Stimulated activated naive CD8-positive, alpha-beta T cell treated with anti-CD3 and anti-CD28 coated beads, Interleukin-15, amount 100 ng/mL, for 72 hours (primary cell): Measurements from ENCODE around the gene SLC1A4.
"Not testable (repeated sequence)": the region's sequence is repeated elsewhere in the genome, so short reads cannot be mapped to it uniquely, and the experiment has no call there.

Source experiments
- ATAC-seq: fragments of 150-1000 bp; cut with Tn5 transposase; 2 replicates; pipeline ENCODE4 v1.10.0; 2021; ENCODE audit warnings: mild to moderate bottlenecking, moderate library complexity
- DNase-seq, 2 donors: peaks; one replicate each; pipeline ENCODE4 v3.0.0; 2021 to 2022
- H3K27ac Mint-ChIP-seq, 2 donors: one replicate each; pipeline ENCODE4 v1.8.0; 2022; ENCODE audit warnings: mild to moderate bottlenecking in 2 of 2, mixed read lengths in 2 of 2, moderate library complexity in 2 of 2
- H3K27me3 Mint-ChIP-seq: one replicate; pipeline ENCODE4 v1.8.0; 2022; ENCODE audit warnings: mixed read lengths
- H3K4me1 Mint-ChIP-seq: one replicate; pipeline ENCODE4 v1.8.0; 2022; ENCODE audit warnings: mild to moderate bottlenecking, mixed read lengths
- H3K4me3 Mint-ChIP-seq, 2 donors: one replicate each; pipeline ENCODE4 v1.8.0; 2022; ENCODE audit warnings: mild to moderate bottlenecking in 2 of 2, mixed read lengths in 2 of 2, moderate library complexity in 1 of 2
- H3K9me3 Mint-ChIP-seq, 2 donors: one replicate each; pipeline ENCODE4 v1.8.0; 2022; ENCODE audit warnings: mixed read lengths in 2 of 2

SLC1A4 gene

DNA sequence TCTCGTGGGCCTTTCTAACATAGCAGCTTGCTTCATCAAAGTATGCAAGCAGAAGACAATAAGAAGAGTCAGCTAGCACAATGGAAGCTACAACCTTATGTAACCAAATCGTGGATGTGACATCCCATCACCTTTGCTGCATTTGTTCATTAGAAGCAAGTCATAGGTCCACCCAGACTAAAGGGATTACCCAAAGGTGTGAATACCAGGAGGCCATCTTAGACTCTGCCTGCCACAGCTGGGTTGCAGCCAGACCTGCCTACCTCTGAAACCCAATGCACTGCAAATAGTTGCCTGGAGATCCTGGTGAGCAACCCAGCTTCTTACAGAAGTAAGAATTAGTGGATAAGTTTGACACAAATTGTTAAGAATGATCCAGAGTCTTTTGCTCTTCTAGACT lies 10.6 kb downstream of the SLC1A4 start:
- no peaks in the 10 kb centered on the region for H3K27me3 Mint-ChIP-seq
- H3K9me3 Mint-ChIP-seq = no peaks in the 10 kb centered on the region
- DNase-seq = no peak
- no peak for ATAC-seq
- H3K4me3 Mint-ChIP-seq = no peak overlapping the region
- no peak overlapping the region for H3K27ac Mint-ChIP-seq
- H3K4me1 Mint-ChIP-seq = peaks cover 7% of the 10 kb centered on the region

DNA sequence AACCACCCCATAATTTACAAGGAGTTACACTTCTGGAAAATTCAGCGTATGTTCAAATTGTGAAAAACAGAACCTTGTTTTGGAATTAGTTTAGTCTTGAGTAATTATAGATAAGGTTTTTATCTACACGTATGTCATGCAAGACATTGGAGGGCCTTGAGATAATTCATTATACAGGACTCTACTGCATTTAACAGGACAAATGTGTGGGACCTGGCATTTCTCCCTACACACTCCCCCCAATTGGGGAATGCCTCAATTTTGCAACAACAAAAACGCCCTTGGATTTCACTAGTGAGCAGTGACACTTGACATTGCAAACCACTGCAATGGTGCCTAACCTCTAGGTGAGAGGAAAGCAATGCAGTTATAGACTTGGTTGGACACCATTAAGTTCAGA lies 11.4 kb downstream of the SLC1A4 start:
- ATAC-seq (no peak), DNase-seq (no peak)
- H3K27ac Mint-ChIP-seq = no peak overlapping the region
- no peaks in the 10 kb centered on the region for H3K27me3 Mint-ChIP-seq
- no peaks in the 10 kb centered on the region for H3K9me3 Mint-ChIP-seq
- H3K4me1 Mint-ChIP-seq = peaks cover 7% of the 10 kb centered on the region
- H3K4me3 Mint-ChIP-seq = no peak overlapping the region

DNA sequence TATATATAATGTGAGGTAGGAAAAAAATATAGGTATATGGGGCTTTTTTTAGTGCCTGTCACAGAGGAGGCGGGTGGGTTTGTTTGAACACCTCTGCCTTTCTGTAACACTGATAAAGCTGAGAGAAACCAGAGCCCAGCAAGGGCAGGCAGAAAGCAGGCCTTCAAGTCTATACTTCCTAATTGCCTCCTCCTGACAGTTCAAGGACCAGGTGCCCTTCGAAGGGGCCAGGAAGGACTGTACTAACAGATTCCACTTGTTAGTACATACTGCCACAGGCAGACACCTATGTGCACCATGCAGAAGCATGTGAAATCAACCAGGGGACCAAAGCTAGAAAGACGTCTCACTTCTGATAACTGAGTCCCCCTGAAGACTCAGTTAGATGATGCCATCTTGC lies 13.8 kb downstream of the SLC1A4 start:
- H3K4me3 Mint-ChIP-seq = no peak overlapping the region
- no peaks in the 10 kb centered on the region for H3K27me3 Mint-ChIP-seq
- no peaks in the 10 kb centered on the region for H3K9me3 Mint-ChIP-seq
- no peak overlapping the region for H3K27ac Mint-ChIP-seq
- DNase-seq (no peak), ATAC-seq (no peak)
- peaks cover 7% of the 10 kb centered on the region for H3K4me1 Mint-ChIP-seq

DNA sequence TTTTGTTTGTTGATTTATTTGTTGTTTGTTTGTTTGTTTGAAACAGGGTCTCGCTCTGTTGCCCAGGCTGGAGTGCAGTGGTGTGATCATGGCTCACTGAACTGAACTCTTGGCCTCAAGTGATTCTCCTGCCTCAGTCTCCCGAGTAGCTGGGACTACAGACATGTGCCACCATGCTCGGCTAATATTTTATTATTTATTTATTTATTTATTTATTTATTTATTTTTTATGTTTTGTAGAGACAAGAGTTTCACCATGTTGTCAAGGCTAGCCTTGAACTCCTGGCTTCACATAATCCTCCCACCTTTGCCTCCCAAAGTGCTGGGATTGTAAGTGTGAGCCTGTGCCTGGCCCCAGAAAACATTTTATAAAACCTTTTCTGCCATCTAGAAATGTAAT lies 15.0 kb downstream of the SLC1A4 start:
- ATAC-seq, H3K27me3 Mint-ChIP-seq, DNase-seq, H3K27ac Mint-ChIP-seq, H3K4me3 Mint-ChIP-seq, H3K4me1 Mint-ChIP-seq, H3K9me3 Mint-ChIP-seq: not testable (repeated sequence)

DNA sequence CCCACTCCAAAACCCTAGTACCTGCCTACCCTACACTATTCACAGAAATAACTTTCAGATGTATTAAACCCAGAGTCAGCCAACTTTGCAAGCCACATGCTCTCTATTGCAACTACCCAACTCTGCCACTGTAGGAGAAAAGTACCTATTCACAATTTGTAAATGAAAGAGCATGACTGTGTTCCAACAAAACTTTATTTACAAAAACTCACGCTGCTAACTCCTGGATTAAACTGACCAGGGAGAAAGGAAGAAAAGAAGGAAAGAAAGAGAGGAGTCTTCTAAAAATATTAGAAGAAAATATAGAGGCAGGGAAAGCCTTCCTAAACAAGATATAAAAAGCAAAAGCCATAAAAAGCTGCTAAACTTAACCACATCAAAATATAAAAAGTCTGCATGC lies 24.6 kb downstream of the SLC1A4 start:
- Mint-ChIP-seq H3K27me3 (no peaks in the 10 kb centered on the region), H3K4me3 (no peak overlapping the region), H3K4me1 (no peaks in the 10 kb centered on the region), H3K27ac (no peak overlapping the region), H3K9me3 (no peaks in the 10 kb centered on the region)
- no peak for DNase-seq
- no peak for ATAC-seq

DNA sequence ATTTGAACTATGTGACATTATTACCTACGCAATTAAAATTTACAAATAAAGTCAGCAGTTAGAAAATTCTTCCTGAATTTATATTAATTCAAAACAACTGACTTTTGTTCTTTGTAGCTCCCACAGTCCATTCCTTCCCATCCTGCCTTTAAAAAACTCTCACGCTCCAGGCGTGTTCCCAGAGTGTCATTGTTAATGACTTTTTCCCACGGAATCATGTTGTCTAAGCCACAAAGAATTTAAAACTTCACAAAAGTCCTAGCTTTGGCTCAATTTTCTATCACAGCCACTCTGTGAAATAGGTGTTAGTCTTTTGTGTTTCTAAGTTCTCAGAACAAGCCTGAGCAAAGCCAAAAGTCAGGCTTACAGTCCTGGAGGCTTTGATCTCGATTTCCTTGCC lies 26.5 kb downstream of the SLC1A4 start:
- H3K27me3 Mint-ChIP-seq = no peaks in the 10 kb centered on the region
- no peaks in the 10 kb centered on the region for H3K4me1 Mint-ChIP-seq
- no peaks in the 10 kb centered on the region for H3K9me3 Mint-ChIP-seq
- ATAC-seq (no peak), DNase-seq (no peak)
- no peak overlapping the region for H3K27ac Mint-ChIP-seq
- no peak overlapping the region for H3K4me3 Mint-ChIP-seq

DNA sequence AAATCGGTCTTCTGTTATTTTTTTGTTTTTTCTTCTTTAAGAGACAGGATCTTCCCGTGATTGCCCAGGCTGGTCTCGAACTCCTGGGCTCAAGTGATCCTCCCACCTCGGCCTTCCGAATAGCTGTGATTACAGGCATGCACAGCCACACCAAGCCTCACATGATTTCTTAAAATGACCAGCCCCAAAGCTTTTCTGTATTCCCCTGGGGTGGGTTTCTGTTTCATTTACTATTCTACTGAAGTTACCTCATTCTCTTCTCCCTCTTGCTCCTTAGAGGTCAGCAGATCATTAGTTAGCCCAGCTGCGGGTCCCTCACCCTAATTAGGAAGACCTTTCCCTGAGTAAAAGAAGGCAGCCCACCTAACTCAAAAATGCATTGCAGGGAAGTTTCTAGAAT lies 27.6 kb downstream of the SLC1A4 start:
- ATAC-seq (no peak), DNase-seq (no peak)
- no peaks in the 10 kb centered on the region for H3K9me3 Mint-ChIP-seq
- no peak overlapping the region for H3K4me3 Mint-ChIP-seq
- no peaks in the 10 kb centered on the region for H3K4me1 Mint-ChIP-seq
- H3K27ac Mint-ChIP-seq = no peak overlapping the region
- no peaks in the 10 kb centered on the region for H3K27me3 Mint-ChIP-seq

DNA sequence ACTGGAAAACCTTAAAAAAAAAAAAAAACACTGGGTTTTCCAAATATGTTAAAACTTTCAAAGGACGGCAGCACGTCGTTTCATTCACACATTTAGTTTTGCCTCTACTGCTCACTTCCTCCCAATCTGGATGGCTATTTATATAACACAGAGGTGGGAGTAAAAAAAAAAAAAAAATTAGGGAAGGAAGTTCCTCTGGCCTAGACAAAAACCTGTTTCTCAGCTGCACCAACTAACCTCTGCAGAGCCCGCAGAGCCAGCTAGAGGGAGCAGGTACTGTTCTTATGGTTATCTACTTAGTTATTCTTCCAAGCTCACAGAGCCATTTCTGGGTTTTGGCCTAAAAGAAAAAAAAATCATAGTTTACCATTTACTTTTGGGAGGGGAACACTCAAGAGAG lies 28.1 kb downstream of the SLC1A4 start:
- H3K4me1 Mint-ChIP-seq = no peaks in the 10 kb centered on the region
- H3K4me3 Mint-ChIP-seq = no peak overlapping the region
- H3K27ac Mint-ChIP-seq = peak overlapping the region in 1 of 2 donors; percentile 8
- no peaks in the 10 kb centered on the region for H3K27me3 Mint-ChIP-seq
- no peak for DNase-seq
- H3K9me3 Mint-ChIP-seq = no peaks in the 10 kb centered on the region
- no peak for ATAC-seq

DNA sequence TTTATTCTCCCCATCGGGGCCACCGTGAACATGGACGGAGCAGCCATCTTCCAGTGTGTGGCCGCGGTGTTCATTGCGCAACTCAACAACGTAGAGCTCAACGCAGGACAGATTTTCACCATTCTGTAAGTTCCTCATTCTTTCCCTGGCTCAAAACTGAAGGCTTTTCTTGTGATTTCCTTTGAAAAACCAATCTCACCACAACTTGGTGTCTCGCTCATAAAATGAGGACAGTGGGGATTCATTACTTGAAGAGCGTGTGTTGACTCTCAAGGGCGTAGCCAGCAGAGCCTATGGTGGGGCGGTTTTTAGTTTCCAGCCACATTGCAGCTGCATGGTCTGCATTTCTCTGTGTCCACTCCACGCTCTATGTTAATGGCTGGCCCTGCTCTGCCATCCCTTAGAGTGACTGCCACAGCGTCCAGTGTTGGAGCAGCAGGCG lies 29.0 kb downstream of the SLC1A4 start:
- no peak for ATAC-seq
- Mint-ChIP-seq H3K4me1 (no peaks in the 10 kb centered on the region), H3K27me3 (no peaks in the 10 kb centered on the region), H3K27ac (no peak overlapping the region), H3K4me3 (no peak overlapping the region), H3K9me3 (no peaks in the 10 kb centered on the region)
- DNase-seq = no peak

DNA sequence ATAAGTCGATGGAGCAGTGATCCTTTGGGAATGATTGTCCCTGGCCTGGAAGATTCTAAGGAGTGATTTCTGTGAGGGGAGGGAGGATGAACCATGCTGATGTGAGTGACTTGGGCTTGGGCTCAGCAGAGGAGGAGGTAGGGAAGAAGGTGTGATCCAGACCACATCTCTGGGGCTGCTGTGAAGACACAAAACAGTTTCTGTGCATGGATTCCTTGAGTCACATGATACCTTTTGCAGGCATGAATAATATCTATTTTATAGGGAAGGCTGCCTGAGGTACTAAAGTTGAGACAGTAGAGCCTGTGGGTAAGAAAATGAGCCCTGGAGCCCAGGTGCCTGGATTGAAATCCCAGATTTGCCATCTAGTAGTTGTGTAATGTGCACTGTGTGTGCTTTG lies 29.8 kb downstream of the SLC1A4 start:
- ATAC-seq = no peak
- Mint-ChIP-seq H3K4me1 (no peaks in the 10 kb centered on the region), H3K27me3 (no peaks in the 10 kb centered on the region), H3K9me3 (no peaks in the 10 kb centered on the region), H3K4me3 (no peak overlapping the region), H3K27ac (no peak overlapping the region)
- no peak for DNase-seq

DNA sequence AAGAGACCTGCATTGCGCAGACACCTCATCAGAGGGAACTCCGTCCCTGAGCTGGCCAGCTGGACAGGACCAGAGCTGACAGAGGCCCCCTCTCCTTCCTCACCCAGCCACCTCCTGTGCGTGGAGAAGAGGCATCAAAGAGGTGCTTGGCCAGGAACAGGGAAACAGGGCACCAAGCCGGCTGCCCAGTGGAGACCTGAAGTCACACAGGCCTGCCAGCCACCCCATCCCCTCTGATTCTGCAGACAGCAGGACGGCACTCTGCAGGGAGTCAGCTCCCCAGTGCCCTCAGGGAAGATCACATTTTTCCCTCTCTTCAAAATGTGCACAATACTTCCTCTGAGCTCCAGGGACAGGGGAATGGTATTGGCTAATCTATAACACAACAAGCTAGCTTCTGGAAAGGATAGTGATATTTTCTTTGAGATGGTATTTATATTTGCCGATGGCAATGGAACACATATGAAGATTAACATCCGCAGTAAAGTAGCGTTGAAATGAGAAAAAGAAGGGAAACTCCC lies 30.5 kb downstream of the SLC1A4 start:
- no peak overlapping the region for H3K4me3 Mint-ChIP-seq
- ATAC-seq (no peak), DNase-seq (no peak)
- H3K4me1 Mint-ChIP-seq = no peaks in the 10 kb centered on the region
- H3K9me3 Mint-ChIP-seq = no peaks in the 10 kb centered on the region
- no peak overlapping the region for H3K27ac Mint-ChIP-seq
- H3K27me3 Mint-ChIP-seq = no peaks in the 10 kb centered on the region

DNA sequence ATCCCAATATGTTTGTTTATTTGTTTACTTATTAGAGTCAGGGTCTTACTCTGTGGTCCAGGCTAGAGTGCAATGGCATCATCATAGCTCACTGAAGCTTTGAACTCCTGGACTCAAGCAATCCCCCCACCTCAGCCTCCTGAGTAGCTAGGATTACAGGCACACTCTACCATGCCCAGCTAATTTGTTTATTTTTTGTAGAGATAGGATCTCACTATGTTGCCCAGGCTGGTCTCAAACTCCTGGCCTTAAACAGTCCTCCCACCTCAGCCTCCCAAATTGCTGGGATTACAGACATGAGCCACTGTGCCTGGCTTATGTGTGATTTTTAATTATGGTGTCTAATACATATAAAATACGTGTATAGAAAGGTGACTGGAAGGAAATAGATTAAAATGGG lies 31.1 kb downstream of the SLC1A4 start:
- ATAC-seq, H3K4me1 Mint-ChIP-seq, DNase-seq, H3K9me3 Mint-ChIP-seq, H3K27me3 Mint-ChIP-seq, H3K27ac Mint-ChIP-seq, H3K4me3 Mint-ChIP-seq: not testable (repeated sequence)

DNA sequence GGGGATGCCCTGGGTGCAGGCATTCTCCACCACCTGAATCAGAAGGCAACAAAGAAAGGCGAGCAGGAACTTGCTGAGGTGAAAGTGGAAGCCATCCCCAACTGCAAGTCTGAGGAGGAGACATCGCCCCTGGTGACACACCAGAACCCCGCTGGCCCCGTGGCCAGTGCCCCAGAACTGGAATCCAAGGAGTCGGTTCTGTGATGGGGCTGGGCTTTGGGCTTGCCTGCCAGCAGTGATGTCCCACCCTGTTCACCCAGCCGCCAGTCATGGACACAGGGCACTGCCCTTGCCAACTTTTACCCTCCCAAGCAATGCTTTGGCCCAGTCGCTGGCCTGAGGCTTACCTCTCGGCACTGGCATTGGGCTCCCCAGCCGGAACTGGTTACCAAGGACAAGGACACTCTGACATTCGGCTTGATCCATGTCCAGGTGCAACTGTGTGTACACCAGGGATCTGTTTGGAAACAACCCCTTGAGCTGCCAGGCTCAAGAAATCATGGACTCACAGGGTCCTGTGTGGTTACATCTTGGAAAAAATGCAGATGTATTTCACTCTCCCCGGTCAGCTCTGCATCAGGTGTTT lies 31.8 kb downstream of the SLC1A4 start:
- Mint-ChIP-seq H3K27ac (no peak overlapping the region), H3K27me3 (no peaks in the 10 kb centered on the region), H3K4me1 (peaks cover 6% of the 10 kb centered on the region), H3K9me3 (no peaks in the 10 kb centered on the region), H3K4me3 (no peak overlapping the region)
- DNase-seq (no peak), ATAC-seq (no peak)

DNA sequence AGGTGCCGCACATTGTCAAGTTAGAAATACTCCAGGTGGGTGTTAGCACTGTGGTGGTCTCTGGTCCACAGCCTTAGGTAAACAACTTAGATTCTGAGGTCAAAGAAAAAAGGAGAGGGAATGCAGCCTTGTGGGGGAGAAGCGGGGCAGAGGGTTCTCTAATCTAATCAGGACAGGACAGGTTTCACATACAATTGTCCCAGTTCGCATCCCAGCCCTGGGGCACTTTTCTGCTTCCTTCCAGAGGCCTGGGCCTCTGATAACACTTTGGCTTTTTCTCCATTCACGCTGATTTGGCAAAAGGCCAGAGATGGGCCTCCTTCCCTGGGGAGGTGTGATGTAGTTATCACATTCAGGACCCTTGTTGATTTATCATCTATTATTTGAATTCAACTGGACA lies 32.5 kb downstream of the SLC1A4 start:
- ATAC-seq (no peak), DNase-seq (no peak)
- peaks cover 7% of the 10 kb centered on the region for H3K4me1 Mint-ChIP-seq
- no peaks in the 10 kb centered on the region for H3K27me3 Mint-ChIP-seq
- no peak overlapping the region for H3K27ac Mint-ChIP-seq
- H3K9me3 Mint-ChIP-seq = no peaks in the 10 kb centered on the region
- H3K4me3 Mint-ChIP-seq = no peak overlapping the region

DNA sequence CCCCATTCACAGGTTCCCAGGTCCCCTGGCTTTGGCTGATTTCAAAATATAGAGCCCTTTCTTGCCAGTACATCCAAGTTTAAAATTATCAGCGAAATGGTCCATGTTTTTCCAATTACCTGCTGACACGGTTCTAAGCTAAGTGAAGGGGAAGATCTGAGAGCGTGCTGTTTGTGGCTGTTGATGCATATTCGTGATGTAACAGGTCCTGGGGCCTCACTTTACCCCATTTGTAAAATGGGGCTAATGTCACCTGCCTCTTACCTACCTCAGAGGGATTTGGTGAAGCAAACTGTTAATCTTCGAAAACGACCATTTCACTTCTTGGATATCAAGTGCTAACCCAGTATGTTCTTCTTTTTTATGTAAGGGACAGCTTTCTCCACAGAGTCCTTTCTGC lies 33.0 kb downstream of the SLC1A4 start:
- Mint-ChIP-seq H3K4me1 (peaks cover 7% of the 10 kb centered on the region), H3K4me3 (no peak overlapping the region), H3K27me3 (no peaks in the 10 kb centered on the region), H3K27ac (no peak overlapping the region), H3K9me3 (no peaks in the 10 kb centered on the region)
- ATAC-seq (no peak), DNase-seq (no peak)

DNA sequence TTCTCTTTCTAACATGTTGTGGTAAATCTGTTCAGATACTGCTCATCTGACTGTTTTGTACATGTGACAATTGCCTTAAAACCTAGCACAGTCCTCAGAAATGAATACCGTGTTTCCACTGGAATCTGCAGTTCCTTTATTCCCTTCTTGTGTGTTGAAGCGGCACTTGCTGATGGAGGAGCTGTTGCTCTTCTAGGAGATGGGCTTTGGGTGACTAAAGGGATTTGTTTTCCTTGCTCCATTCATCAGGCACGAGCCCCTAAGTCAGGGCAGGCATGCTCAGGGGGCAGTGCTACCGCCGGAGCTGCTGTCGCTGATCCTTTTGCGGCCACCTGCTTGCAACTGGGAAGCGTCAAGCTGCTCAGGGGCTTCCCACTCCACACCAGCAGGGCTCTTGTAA lies 34.5 kb downstream of the SLC1A4 start:
- ATAC-seq (no peak), DNase-seq (no peak)
- H3K4me1 Mint-ChIP-seq = peaks cover 7% of the 10 kb centered on the region
- no peaks in the 10 kb centered on the region for H3K9me3 Mint-ChIP-seq
- no peak overlapping the region for H3K27ac Mint-ChIP-seq
- H3K27me3 Mint-ChIP-seq = no peaks in the 10 kb centered on the region
- no peak overlapping the region for H3K4me3 Mint-ChIP-seq

DNA sequence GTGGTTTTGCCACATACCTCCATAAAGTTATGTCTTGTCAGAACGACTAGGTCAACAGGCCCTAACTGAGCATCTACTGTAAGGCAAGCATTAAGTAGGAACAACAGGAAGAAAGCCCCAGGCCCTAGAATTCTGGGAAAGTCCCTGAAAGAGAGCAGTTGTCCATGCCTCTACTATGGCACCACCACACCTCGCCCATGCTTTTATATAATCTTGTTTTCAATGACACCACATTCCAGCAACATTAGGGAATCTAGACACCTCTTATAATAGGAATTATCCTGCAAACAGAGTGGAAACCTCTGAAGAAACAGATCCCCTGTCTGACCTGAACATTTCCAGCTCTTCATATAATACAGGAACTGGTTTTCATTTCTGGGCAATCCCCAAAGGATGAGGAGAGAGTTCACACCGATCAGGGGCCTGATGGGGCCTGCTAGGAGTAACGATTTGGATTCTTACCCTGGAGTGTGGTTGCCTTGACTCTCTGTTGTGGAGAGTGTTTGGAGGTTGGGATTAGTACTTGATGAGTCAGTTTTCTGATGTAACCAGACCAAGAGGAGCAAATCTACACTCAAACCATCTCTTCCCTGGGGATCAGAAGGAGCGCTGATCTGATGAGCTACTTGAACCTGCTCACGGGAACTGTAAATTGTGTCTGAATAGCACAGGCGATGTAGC lies 35.1 kb downstream of the SLC1A4 start:
- no peak overlapping the region for H3K4me3 Mint-ChIP-seq
- no peak overlapping the region for H3K27ac Mint-ChIP-seq
- DNase-seq (no peak), ATAC-seq (no peak)
- no peaks in the 10 kb centered on the region for H3K9me3 Mint-ChIP-seq
- H3K4me1 Mint-ChIP-seq = peaks cover 7% of the 10 kb centered on the region
- no peaks in the 10 kb centered on the region for H3K27me3 Mint-ChIP-seq
